ENCODE data around the gene C11orf97.

- TF ChIP-seq CTCF (conservative IDR thresholded peaks at IDR 0.05; ENCODE audit: low read depth in 2 of 2) (no peak), EZH2 (IDR thresholded peaks at IDR 0.05; ENCODE audit: low read depth, unreplicated experiment) (no peak), POLR2AphosphoS5 (IDR thresholded peaks at IDR 0.05; ENCODE audit: low read depth) (no peak), REST (IDR thresholded peaks at IDR 0.05; ENCODE audit: unreplicated experiment) (no peak), EZH2phosphoT487 (IDR thresholded peaks at IDR 0.05; ENCODE audit: unreplicated experiment) (no peak), NANOG (IDR thresholded peaks at IDR 0.05; ENCODE audit: borderline replicate concordance) (no peak), ETS1 (IDR thresholded peaks at IDR 0.05) (no peak), ZNF114 (CRISPR knock-in tag; IDR thresholded peaks at IDR 0.05) (no peak), CREB1 (CRISPR knock-in tag; IDR thresholded peaks at IDR 0.05; ENCODE audit: low read depth) (no peak), JUNB (IDR thresholded peaks at IDR 0.05; ENCODE audit: unreplicated experiment) (no peak), ZNF331 (CRISPR knock-in tag; IDR thresholded peaks at IDR 0.05; ENCODE audit: low read depth) (no peak), STAT1 (IDR thresholded peaks at IDR 0.05; ENCODE audit: unreplicated experiment) (no peak), ZNF462 (CRISPR knock-in tag; IDR thresholded peaks at IDR 0.05) (no peak)
Measured at GRCh38 chr11:94546886-94547285, 34.6 kb downstream of the C11orf97 start.

Data from GM23338 (cell line).